GM12878 (cell line): ENCODE results near the gene STYXL1. TPM values are rescaled to one million over a fixed set of nuclear protein-coding genes. Genes with fewer than 3 reads are reported as not detected.
"Not testable (repeated sequence)": the region's sequence is repeated elsewhere in the genome, so short reads cannot be mapped to it uniquely, and the experiment has no call there.

Source experiments
- ATAC-seq: fragments of 200-7000 bp; cut with Tn5 transposase; 3 replicates; pipeline ENCODE4 v1.9.1; 2020; ENCODE audit warnings: mild to moderate bottlenecking, moderate library complexity
- BruUV-seq: library from RNA; stranded (reverse); fragments of 400-500 nt; replicated peaks from 2 replicates; lab custom pipeline; 2021; lab: Mats Ljungman, UMichigan
- CTCF ChIA-PET: fragments of 300-600 bp; sonication (Branson Sonifier 250); formaldehyde crosslinking; extraction: SDS; loops from one replicate; lab custom pipeline; 2021; ENCODE audit warnings: inconsistent platforms; lab: Yijun Ruan, JAX
- POLR2A ChIA-PET: fragments of 350-600 bp; formaldehyde crosslinking; extraction: SDS; loops from one replicate; lab custom pipeline; 2021; ENCODE audit warnings: inconsistent platforms; lab: Charles Lee
- RAD21 ChIA-PET: fragments of 300-600 bp; sonication (Branson Sonifier 250); formaldehyde crosslinking; loops from one replicate; lab custom pipeline; 2023; ENCODE audit warnings: antibody characterized with exemption; ENCODE audit not compliant: unreplicated experiment; lab: Charles Lee
- SMC1A ChIA-PET: fragments of 300-600 bp; sonication (Branson Sonifier 250); formaldehyde crosslinking; loops from one replicate; lab custom pipeline; 2023; ENCODE audit not compliant: unreplicated experiment, uncharacterized antibody; lab: Charles Lee
- DNase-seq: peaks from one replicate; pipeline ENCODE4 v3.0.0-alpha.2; 2011; ENCODE audit warnings: low read depth, low spot score
- FAIRE-seq: peaks from 3 replicates; lab custom pipeline; 2011; peaks lifted over from hg19 to GRCh38; lab: Jason Lieb, UNC
- H2AFZ ChIP-seq: 2 replicates; pipeline ENCODE4 v1.6.0; 2011; ENCODE audit warnings: low read depth, low read length, control low read depth; ENCODE audit not compliant: control insufficient read depth
- H3K27ac ChIP-seq: 2 replicates; pipeline ENCODE4 v1.5.1; 2011; ENCODE audit warnings: control low read depth; ENCODE audit not compliant: control insufficient read depth, insufficient read depth
- H3K27me3 ChIP-seq, 2 experiments: replicated peaks in 1 of 2; 2 replicates each; pipeline versions ENCODE4 v1.6.0 to v1.6.1; 2011; ENCODE audit warnings: low read length in 1 of 2; ENCODE audit not compliant: control insufficient read depth in 2 of 2, insufficient read depth in 2 of 2
- H3K36me3 ChIP-seq, 2 experiments: 2 replicates each; pipeline ENCODE4 v1.5.1; 2011; ENCODE audit warnings: low read length in 1 of 2; ENCODE audit not compliant: control insufficient read depth in 2 of 2, insufficient read depth in 2 of 2
- H3K4me1 ChIP-seq: 2 replicates; pipeline ENCODE4 v1.6.1; 2011; ENCODE audit warnings: mild to moderate bottlenecking, low read length, moderate library complexity, mixed read lengths; ENCODE audit not compliant: control insufficient read depth, insufficient read depth
- H3K4me2 ChIP-seq: 2 replicates; pipeline ENCODE4 v1.6.0; 2011; ENCODE audit warnings: control low read depth; ENCODE audit not compliant: control insufficient read depth, insufficient read depth
- H3K4me3 ChIP-seq: fragments of 200-600 bp; sonication (generic); 2 replicates; pipeline ENCODE4 v1.5.1; 2016
- H3K79me2 ChIP-seq: 2 replicates; pipeline ENCODE4 v1.6.0; 2011; ENCODE audit warnings: low read length; ENCODE audit not compliant: control insufficient read depth, insufficient read depth
- H3K9ac ChIP-seq: 2 replicates; pipeline ENCODE4 v1.8.0; 2011; ENCODE audit warnings: low read length, control low read depth, mixed read lengths; ENCODE audit not compliant: control insufficient read depth, insufficient read depth
- H3K9me3 ChIP-seq: replicated peaks from 3 replicates; pipeline ENCODE4 v1.5.1; 2011; ENCODE audit warnings: mild to moderate bottlenecking, low read length; ENCODE audit not compliant: control insufficient read depth, insufficient read depth
- H4K20me1 ChIP-seq: 2 replicates; pipeline ENCODE4 v1.6.0; 2011; ENCODE audit not compliant: control insufficient read depth, insufficient read depth
- GABPA ChIP-seq: IDR thresholded peaks from 2 replicates; pipeline ENCODE4 v1.6.1; 2014; ENCODE audit warnings: antibody characterized with exemption, low read depth, mild to moderate bottlenecking, inconsistent platforms
- RFX5 ChIP-seq: IDR thresholded peaks from 2 replicates; pipeline ENCODE4 v1.6.1; 2011; ENCODE audit warnings: low read depth, low read length, improper control_type of control experiment
- TCF12 ChIP-seq: IDR thresholded peaks from 2 replicates; pipeline ENCODE4 v1.6.1; 2011; ENCODE audit warnings: low read depth, mild to moderate bottlenecking, low read length
- ZNF274 ChIP-seq: IDR thresholded peaks from one replicate; pipeline ENCODE4 v1.8.0; 2011; ENCODE audit not compliant: insufficient read length, insufficient read depth
- WGBS: methylation state at CpG from one replicate; pipeline ENCODE4 v1.1.6; 2016; ENCODE audit warnings: low lambda C conversion rate; ENCODE audit not compliant: insufficient replicate concordance, insufficient coverage; ENCODE audit errors: missing lambda C conversion rate; 5-methylcytosine and 5-hydroxymethylcytosine counted together
- in situ Hi-C: fragments of 300-500 bp; cut with MboI; formaldehyde crosslinking; loops from 9 replicates; pipeline ENCODE4 v1.14.3; 2018; ENCODE audit warnings: mixed read lengths
- intact Hi-C: fragments of 100-400 bp; cut with micrococcal nuclease; formaldehyde crosslinking; loops from one replicate; pipeline ENCODE4 v1.14.2; 2022; ENCODE audit not compliant: unreplicated experiment
- polyA plus RNA-seq, 11 experiments: library from polyadenylated mRNA; depleted of rRNA in 4 of 11; unstranded in 6 of 11; stranded (reverse) in 5 of 11; fragments of >200 nt; fragmentation: Nextera tagmentation in 4 of 11; fragmentation: Illumina TruSeq in 1 of 11; extraction: Ambion mirVana in 4 of 11; extraction: Trizol in 1 of 11; gene quantifications; 1 replicate in 1 of 11; 2 replicates in 10 of 11; pipeline versions ENCODE4 v1.2.1 to v1.2.3, GENCODE V29; 2011 to 2016; ENCODE audit warnings: inconsistent platforms in 2 of 11, missing spikeins in 2 of 11, low read depth in 1 of 11
- total RNA-seq, 4 experiments: library from RNA; depleted of rRNA in 3 of 4; stranded (reverse); fragments of >200 nt in 3 of 4; fragmentation: Illumina TruSeq in 1 of 4; extraction: Trizol in 1 of 4; gene quantifications; 2 replicates each; pipeline versions ENCODE4 v1.2.1 to v1.2.3, GENCODE V29; 2013 to 2021
- TF ChIP-seq, protein P1 (sequence below): fragments of 450-650 bp; IDR thresholded peaks from 2 replicates; pipeline ENCODE4 v1.6.1; 2017; ENCODE audit warnings: mild to moderate bottlenecking, moderate library complexity
- TF ChIP-seq, protein P2 (sequence below): fragments of 450-650 bp; conservative IDR thresholded peaks from 2 replicates; pipeline ENCODE4 v1.6.1; 2017; ENCODE audit warnings: mild to moderate bottlenecking, moderate library complexity

Gene STYXL1
- total and polyA plus RNA-seq, 10 of the 15 experiments (the other 5 are each of a cell fraction or from before 2014, with no cell fraction given) = 18.4 to 65.9 (median 40.7) TPM

DNA sequence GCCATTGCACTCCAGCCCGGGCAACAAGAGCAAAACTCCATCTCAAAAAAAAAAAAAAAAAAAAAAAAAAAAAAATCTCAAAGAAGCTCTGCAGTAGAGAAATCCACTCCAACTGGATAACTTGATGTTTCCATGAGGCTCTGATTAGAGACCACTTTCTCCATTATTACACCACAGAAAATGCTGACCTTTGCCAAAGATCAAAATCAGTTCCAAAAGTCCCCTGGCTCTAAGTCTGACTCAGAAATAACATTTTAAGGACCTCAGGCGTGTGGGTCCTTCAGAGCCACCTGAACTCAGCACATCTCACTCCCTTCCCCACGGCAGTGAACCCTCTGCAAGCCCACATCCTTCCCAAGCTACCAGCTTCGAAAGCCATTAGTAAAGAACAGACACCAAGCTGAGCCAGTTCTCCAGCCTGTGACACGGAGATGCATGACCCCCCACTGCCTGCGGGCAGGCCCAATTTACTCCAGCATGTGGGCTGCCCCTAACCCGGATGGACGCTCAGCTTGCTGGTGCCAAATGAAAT lies 39.6 kb downstream of the STYXL1 start:
- POLR2A ChIA-PET = interaction anchor here (0.6 to 1.4 kb wide), 5 partner anchors 13 to 166 kb away, joined by 3 to 7 read pairs (median 4); no protein-coding TSS in a partner anchor

DNA sequence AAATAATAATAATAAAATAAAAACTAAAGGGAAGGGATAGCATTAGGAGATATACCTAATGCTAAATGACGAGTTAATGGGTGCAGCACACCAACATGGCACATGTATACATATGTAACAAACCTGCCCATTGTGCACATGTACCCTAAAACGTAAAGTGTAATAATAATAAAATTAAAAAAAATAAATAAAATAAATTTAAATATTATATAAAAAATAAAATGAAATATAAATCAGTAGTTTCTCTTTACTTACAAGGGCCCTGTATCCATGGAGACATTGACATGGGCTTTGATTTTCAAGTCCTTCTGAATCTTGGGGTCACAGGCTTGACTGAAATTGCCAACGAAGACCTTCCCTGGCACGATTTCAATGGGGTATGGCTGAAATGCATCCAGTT lies 42.8 kb downstream of the STYXL1 start:
- CTCF ChIA-PET, BruUV-seq, H3K9ac ChIP-seq: not testable (repeated sequence)

More for the DNA sequence above, 39.6 kb downstream of the STYXL1 start:
- no peaks in the 10 kb centered on the region for H4K20me1 ChIP-seq
- SMC1A ChIA-PET = interaction anchor here (1.5 kb wide), 1 partner anchor 12 kb away, joined by 9 read pairs; no protein-coding TSS in a partner anchor
- FAIRE-seq = no peak
- ATAC-seq = peak; percentile 81
- no TSS peak for BruUV-seq
- DNase-seq = peak; percentile 23
- WGBS = 60% methylated on average over 7 of the region's 8 CpGs
- H3K36me3 ChIP-seq = peaks cover 0 to 4% of the 10 kb centered on the region in 2 experiments; a peak in 2 of 4 replicates
- intact Hi-C loops (no loop called here), in situ Hi-C loops (no loop called here)
- RAD21 ChIA-PET = interaction anchor here (1.0 to 4.4 kb wide), 3 partner anchors 12 to 141 kb away, joined by 3 to 21 read pairs (median 4); no protein-coding TSS in a partner anchor
- no peak overlapping the region for H3K9ac ChIP-seq
- TF ChIP-seq, protein P1, sequence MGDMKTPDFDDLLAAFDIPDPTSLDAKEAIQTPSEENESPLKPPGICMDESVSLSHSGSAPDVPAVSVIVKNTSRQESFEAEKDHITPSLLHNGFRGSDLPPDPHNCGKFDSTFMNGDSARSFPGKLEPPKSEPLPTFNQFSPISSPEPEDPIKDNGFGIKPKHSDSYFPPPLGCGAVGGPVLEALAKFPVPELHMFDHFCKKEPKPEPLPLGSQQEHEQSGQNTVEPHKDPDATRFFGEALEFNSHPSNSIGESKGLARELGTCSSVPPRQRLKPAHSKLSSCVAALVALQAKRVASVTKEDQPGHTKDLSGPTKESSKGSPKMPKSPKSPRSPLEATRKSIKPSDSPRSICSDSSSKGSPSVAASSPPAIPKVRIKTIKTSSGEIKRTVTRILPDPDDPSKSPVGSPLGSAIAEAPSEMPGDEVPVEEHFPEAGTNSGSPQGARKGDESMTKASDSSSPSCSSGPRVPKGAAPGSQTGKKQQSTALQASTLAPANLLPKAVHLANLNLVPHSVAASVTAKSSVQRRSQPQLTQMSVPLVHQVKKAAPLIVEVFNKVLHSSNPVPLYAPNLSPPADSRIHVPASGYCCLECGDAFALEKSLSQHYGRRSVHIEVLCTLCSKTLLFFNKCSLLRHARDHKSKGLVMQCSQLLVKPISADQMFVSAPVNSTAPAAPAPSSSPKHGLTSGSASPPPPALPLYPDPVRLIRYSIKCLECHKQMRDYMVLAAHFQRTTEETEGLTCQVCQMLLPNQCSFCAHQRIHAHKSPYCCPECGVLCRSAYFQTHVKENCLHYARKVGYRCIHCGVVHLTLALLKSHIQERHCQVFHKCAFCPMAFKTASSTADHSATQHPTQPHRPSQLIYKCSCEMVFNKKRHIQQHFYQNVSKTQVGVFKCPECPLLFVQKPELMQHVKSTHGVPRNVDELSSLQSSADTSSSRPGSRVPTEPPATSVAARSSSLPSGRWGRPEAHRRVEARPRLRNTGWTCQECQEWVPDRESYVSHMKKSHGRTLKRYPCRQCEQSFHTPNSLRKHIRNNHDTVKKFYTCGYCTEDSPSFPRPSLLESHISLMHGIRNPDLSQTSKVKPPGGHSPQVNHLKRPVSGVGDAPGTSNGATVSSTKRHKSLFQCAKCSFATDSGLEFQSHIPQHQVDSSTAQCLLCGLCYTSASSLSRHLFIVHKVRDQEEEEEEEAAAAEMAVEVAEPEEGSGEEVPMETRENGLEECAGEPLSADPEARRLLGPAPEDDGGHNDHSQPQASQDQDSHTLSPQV = no peak
- TF ChIP-seq ZNF274 (no peak), TCF12 (no peak), RFX5 (no peak), GABPA (no peak)
- TF ChIP-seq, protein P2, sequence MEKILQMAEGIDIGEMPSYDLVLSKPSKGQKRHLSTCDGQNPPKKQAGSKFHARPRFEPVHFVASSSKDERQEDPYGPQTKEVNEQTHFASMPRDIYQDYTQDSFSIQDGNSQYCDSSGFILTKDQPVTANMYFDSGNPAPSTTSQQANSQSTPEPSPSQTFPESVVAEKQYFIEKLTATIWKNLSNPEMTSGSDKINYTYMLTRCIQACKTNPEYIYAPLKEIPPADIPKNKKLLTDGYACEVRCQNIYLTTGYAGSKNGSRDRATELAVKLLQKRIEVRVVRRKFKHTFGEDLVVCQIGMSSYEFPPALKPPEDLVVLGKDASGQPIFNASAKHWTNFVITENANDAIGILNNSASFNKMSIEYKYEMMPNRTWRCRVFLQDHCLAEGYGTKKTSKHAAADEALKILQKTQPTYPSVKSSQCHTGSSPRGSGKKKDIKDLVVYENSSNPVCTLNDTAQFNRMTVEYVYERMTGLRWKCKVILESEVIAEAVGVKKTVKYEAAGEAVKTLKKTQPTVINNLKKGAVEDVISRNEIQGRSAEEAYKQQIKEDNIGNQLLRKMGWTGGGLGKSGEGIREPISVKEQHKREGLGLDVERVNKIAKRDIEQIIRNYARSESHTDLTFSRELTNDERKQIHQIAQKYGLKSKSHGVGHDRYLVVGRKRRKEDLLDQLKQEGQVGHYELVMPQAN = no peak
- no peaks in the 10 kb centered on the region for H3K79me2 ChIP-seq
- no peaks in the 10 kb centered on the region for H3K27me3 ChIP-seq
- H3K4me2 ChIP-seq = peak overlapping the region; percentile 44
- H3K4me1 ChIP-seq = peaks cover 19% of the 10 kb centered on the region
- H3K4me3 ChIP-seq = no peak overlapping the region
- CTCF ChIA-PET = interaction anchor here (2.1 to 2.2 kb wide), 2 partner anchors 11 to 142 kb away, joined by 7 to 20 read pairs; no protein-coding TSS in a partner anchor
- no peak overlapping the region for H2AFZ ChIP-seq
- H3K9me3 ChIP-seq = no peaks in the 10 kb centered on the region
- no peak overlapping the region for H3K27ac ChIP-seq

More for the DNA sequence above, 42.8 kb downstream of the STYXL1 start:
- H3K4me2 ChIP-seq, RAD21 ChIA-PET, intact Hi-C loops, H3K27me3 ChIP-seq, SMC1A ChIA-PET, H3K4me3 ChIP-seq, in situ Hi-C loops, H3K79me2 ChIP-seq, DNase-seq, FAIRE-seq, H2AFZ ChIP-seq, ATAC-seq, H3K36me3 ChIP-seq, H3K9me3 ChIP-seq, H3K27ac ChIP-seq, H4K20me1 ChIP-seq: not testable (repeated sequence)
- POLR2A ChIA-PET = interaction anchor here (1.1 kb wide), 1 partner anchor 11 kb away, joined by 5 read pairs; the partner anchor contains the start of gene TMEM120A
- WGBS = 98% methylated on average over 4 of the region's 4 CpGs
- peaks cover 16% of the 10 kb centered on the region for H3K4me1 ChIP-seq
